SKM-1 treated with dmso at 0.1 percent for 144 hours (cell line): ENCODE results near the gene NLGN3.

Source experiments
- DNase-seq: peaks from one replicate; lab custom pipeline; 2025; ENCODE audit not compliant: unreplicated experiment; lab: John Stamatoyannopoulos, UW

Gene NLGN3

GRCh38 chrX:71118032-71118984 is 26.3 kb upstream of the NLGN3 start, which contains the start of gene MED12:
TSS of gene MED12 (plus strand) at chrX:71118596. CDS start at chrX:71118755, 159 bp downstream.
- peak; percentile 38 for DNase-seq

GRCh38 chrX:71118985-71119535 is 25.6 kb upstream of the NLGN3 start:
- no peak for DNase-seq

- DNase-seq: no peak
Observed at GRCh38 chrX:71128166-71128833, 16.3 kb upstream of the NLGN3 start.

- peak; percentile 45 for DNase-seq
Observed at GRCh38 chrX:71128915-71129765, 15.5 kb upstream of the NLGN3 start.

GRCh38 chrX:71131510-71131909 is 13.1 kb upstream of the NLGN3 start:
- DNase-seq: no peak

GRCh38 chrX:71140440-71140839 is 4.2 kb upstream of the NLGN3 start:
- DNase-seq: no peak

GRCh38 chrX:71143508-71143907 is 1.1 kb upstream of the NLGN3 start:
- DNase-seq: no peak

- DNase-seq: no peak
Observed at GRCh38 chrX:71147496-71148277, 3.0 kb downstream of the NLGN3 start.

- no peak for DNase-seq
Observed at GRCh38 chrX:71148278-71148663, 3.6 kb downstream of the NLGN3 start.

- no peak for DNase-seq
Observed at GRCh38 chrX:71151366-71151765, 6.7 kb downstream of the NLGN3 start.

- no peak for DNase-seq
Observed at GRCh38 chrX:71154196-71154595, 9.6 kb downstream of the NLGN3 start.

GRCh38 chrX:71154641-71155040 is 10.0 kb downstream of the NLGN3 start:
- no peak for DNase-seq

- DNase-seq: no peak
Observed at GRCh38 chrX:71158603-71159002, 14.0 kb downstream of the NLGN3 start.

- no peak for DNase-seq
Observed at GRCh38 chrX:71159335-71159734, 14.7 kb downstream of the NLGN3 start.

- no peak for DNase-seq
Observed at GRCh38 chrX:71160475-71160874, 15.8 kb downstream of the NLGN3 start.

- no peak for DNase-seq
Observed at GRCh38 chrX:71162981-71163380, 18.3 kb downstream of the NLGN3 start.

- no peak for DNase-seq
Observed at GRCh38 chrX:71164071-71164470, 19.4 kb downstream of the NLGN3 start.

GRCh38 chrX:71166461-71166860 is 21.8 kb downstream of the NLGN3 start:
- DNase-seq: no peak

GRCh38 chrX:71167031-71167781 is 22.6 kb downstream of the NLGN3 start:
- DNase-seq: no peak
